Measurements from ENCODE around the gene LRRC7.
"Not testable (repeated sequence)": the region's sequence is repeated elsewhere in the genome, so short reads cannot be mapped to it uniquely, and the experiment has no call there.

Gene LRRC7

DNA sequence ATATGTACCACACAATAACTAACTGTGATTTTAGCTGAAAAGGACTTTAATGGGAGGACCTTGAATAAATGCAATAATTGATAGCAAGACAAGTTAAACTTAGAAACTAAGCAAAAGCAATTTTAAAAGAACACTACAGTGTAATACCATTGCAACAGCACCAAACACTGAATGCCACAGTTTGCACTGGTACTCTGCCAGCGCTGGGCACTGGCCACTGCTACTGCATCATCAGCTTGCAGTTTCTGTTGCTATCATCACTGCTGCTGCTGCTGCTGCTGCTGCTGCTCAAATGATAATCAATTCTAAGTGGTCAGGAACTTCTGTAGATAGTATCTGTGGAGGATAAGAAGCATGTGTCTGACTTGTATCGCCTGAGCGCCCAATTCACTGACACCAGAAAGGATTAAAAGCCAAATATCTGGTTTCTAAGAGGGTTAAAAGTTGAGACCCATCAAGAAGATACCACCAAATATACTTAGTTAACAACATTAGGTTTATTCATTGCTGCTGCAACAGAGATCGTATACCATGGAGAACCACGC is 330.8 kb downstream of the LRRC7 start:
- DNase-seq: no peak

DNA sequence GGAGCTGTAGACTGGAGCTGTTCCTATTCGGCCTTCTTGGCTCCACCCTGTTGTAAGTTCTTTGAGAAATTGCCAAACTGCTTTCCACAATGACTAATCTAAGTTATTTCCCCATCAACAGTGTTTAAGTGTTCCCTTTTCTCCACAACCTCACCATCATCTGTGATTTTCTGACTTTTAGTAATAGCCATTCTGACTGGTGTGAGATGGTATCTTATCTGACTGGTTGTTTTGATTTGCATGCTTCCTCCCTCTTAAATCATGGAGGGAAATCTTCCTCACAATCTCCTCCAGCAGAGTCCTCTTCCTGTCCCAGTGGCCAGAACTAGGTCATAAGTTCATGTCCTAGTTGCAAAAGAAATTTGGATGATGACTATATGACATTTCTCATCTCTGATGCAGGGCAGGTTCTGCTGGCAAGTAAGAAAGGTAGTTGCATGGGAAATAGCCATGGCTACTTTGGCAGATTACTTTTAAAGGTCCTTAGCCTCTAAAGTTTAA is 343.6 kb downstream of the LRRC7 start:
- DNase-seq: no peak

- no peak for DNase-seq
Observed at GRCh38 chr1:69913977-69914376, 346.3 kb downstream of the LRRC7 start.

DNA sequence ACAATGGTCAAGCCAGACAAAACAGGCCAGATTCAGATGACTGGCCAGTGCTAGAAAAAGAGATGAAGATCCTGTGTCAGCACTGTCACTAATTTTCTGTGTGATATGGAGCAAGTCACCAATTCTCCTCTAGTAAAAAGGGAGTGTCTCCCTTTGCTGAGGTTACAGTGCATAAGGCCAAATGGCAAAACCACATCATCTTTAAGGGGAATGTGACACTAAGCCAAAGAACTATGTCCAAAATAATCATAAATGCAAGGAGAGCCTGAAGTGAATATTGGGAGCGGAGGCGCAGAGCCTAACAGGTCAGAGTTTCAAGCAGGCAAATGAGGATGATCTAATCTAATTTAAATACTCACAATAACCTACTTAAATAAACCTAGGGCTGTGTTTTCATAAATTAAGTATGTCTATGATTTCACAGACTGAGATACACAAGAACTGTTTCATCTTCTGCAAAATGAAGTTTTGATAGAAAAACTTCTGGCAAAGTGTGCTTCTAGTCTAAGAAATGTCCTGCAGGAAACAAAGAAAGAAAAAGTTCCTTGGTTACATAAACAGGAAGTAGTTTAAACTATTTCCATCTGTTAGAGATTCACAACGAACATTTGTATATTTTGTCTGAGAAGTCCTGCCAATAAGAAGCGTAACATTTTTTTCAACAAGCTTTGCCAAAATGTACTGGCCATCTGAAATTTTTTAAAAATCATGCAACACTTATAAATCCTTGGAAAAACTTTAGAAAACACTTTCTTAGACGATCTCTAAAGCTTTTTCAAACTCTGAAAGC is 347.4 kb downstream of the LRRC7 start:
- no peak for DNase-seq

DNA sequence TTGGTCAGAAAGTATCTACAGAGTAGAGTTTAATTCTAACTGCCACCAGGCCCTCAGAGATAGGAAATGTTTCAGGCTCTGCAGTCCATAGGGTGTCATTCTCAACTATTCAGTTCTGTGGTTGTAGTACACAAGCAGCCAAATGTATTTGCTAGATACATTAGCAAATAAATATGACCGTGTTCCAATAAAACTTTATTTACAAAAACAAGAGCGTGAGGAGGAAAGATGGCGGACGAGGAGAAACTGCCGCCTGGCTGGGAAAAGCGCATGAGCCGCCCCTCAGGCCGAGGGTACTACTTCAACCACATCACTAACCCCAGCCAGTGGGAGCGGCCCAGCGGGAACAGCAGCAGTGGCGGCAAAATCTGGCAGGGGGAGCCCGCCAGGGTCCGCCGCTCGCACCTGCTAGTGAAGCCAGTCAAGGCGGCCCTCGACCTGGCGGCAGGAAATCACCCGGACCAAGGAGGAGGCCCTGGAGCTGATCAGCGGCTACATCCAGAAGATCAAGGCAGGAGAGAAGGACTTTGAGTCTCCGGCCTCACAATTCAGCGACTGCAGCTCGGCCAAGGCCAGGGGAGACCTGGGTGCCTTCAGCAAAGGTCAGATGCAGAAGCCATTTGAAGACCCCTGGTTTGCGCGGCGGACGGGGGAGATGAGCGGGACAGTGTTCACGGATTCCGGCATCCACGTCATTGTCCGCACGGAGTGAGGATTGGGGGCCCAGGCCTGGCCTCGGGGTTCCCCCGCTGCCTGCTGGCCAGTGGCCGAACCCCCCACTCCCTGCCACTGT is 351.6 kb downstream of the LRRC7 start:
- DNase-seq: no peak

DNA sequence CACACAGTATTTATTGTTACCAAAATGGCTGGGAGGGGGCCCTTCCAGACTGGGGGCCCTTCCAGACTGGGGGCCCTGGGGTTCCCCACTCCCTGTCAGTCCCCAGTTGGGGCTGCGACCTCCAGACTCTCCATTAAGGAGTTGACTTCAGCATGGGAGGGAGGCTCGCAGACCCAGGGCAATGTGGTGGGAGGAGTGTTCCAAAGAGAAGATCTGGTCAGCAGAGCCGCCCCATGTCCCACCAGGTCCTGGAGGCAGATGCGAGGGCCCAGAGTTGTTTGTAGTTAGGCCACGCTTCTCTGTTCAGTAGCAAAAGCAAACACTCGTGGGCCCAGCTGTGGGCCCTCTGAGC is 352.2 kb downstream of the LRRC7 start:
- DNase-seq: no peak

DNA sequence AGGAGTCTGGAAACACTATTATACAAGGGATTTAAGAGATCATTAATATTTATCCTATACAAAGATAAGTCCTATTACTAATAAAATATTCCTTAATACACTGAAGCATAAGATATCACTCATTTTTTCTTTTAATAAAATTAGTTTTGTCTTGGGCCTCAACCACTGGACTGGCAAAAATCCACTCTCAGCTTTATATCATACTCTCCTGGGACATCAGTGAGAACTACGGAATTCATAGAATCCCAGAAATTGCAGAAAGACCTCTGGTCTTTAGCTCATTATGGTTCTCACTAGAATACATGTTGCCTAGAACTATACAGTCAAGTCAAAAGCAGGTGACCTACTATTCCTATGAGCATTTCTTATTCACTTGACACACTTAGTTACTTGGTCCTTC is 352.7 kb downstream of the LRRC7 start:
- no peak for DNase-seq

DNA sequence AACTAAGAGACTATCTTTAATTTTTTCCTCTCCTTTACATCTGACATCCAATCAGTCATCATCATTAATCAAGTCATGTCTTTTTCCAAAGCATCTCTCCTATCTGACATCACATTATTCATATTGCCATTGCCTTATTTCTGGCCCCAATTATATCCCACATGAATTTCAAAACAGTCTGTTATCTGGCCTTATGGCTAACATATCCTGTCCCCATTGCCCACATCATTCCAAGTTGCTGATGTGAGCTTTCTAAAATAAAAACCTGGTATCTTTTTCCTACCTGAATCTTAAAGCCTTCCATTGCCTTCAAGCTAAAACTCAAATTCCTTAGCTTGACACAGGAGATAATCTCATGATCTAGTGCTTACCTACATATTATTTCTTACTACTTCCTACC is 353.8 kb downstream of the LRRC7 start:
- DNase-seq: no peak

DNA sequence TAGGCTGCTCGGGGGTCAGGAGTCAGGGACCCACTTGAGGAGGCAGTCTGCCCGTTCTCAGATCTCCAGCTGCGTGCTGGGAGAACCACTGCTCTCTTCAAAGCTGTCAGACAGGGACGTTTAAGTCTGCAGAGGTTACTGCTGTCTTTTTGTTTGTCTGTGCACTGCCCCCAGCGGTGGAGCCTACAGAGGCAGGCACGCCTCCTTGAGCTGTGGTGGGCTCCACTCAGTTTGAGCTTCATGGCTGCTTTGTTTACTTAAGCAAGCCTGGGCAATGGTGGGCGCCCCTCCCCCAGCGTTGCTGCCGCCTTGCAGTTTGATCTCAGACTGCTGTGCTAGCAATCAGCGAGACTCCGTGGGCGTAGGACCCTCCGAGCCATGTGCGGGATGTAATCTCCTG is 360.5 kb downstream of the LRRC7 start:
- DNase-seq: not testable (repeated sequence)

DNA sequence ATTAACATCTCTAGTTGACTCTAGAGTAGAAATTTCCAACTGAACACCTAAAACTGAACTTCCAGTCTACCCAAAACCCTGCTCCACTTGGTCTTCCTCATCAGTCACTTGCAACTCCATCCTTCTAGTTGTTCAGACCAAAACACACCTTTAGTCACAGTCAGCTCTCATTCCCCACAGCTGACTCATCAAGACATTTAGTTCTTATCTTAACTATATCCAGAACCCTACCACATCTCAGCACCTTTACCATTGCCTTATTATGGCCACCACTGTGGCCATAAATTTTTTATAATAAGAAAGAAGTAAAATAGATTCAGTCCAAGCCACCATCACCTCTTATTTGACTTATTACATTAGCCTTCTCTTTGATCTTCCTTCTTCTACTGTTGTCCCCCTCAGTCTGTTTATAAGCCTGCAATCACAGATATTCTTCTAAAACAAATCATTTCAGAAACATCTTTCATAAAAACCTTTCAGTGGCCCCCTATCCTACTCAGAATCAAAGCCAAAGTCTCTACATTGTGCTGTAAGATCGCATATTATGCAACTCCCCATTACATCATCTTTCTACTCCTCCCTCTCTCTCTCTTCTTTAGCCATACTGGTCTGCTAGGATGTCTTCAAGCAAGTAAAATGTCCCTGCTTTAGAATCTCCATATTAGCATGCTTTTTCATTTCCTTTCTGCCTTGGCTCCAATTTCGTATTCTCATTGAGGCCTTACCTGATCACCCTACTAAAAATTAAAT is 361.8 kb downstream of the LRRC7 start:
- no peak for DNase-seq

DNA sequence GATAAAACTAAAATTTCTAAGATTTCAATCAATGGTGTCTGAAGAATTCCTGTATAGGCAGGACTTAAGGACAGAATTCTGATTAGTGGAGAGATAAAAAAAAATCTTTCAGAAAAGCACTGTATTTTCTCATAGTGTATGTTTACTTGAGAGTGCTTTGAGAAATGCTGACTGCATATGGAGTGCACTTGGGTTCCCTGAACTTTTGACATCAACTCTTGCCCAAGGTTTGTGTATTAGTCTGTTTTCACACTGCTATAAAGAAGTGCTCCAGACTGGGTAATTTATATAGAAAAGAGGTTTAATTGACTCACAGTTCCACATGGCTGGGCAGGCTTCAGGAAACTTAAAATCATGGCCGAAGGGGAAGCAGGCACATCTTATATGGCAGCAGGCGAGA is 362.7 kb downstream of the LRRC7 start:
- DNase-seq: no peak

DNA sequence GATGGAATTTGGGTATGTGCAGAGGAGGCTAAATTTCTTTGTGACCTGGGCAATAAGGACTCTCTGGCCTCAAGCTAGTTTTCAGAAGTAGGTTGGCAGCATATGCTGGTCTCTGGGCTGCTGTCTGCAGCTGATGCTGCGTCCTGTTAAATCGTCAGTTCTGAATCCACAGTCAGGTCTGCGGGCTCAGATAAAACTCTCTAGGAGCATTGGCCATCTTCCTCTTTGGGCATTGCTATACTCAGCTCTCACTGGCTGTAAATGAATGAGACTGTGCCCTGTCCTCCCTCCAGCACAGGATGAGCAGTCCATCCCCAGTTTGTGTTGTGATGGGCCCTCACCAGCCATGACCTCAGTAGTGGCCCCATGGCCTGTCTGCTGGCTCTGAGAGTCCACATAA is 365.0 kb downstream of the LRRC7 start:
- no peak for DNase-seq

DNA sequence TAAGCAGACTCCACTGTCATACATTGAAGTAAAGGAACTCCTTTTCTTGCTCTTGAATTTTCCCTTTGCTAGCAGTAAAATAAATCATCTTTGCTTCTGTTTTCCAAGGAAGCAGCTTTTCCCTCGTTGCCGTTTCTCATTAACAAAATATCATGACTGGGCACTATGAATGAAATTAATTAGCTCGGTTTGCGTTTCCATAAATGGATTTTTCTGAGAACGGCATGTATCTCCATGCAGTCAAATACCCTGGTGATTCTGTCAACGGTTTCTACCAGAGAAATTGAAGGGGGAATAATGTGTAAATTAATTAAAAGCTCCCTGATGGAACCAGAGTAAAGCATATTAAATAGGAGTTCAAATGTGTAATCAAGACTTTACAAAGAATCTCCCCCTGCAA is 372.5 kb downstream of the LRRC7 start:
- no peak for DNase-seq

DNA sequence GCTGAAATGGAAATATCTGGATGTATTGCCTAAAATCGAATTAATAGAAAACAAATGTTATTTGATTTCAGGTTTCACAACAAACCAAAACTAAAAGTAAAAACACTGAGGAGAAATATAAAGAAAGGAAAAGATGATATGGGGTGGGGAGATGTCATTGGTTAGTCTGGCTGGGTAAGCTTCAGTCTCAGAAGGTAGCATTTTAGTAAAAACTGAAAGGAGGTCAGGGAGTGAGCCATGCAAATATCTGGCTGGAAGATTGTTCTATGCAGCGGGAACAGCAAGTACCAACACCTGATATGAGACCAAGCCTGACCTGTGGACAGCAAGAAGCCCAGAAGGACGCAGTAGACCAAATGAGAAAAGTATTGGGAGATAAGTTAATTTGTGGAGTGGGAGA is 373.1 kb downstream of the LRRC7 start:
- no peak for DNase-seq

DNA sequence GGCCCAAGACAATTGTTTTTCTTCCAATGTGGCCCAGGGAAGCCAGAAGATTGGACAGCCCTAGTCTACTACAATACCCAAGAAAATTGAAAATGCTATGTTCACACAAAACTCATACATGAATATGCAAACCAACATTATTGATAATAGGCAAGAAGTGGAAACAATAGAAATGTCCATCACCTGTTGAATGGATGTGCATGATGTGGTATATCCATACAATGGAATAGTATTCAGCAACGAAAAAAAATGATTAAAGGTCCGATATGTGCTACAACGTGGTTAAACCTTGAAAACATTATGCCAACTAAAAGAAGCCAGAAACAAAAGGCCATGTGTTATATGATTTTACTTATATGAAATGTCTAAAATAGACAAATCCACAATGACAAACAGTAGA is 375.3 kb downstream of the LRRC7 start:
- DNase-seq: no peak

DNA sequence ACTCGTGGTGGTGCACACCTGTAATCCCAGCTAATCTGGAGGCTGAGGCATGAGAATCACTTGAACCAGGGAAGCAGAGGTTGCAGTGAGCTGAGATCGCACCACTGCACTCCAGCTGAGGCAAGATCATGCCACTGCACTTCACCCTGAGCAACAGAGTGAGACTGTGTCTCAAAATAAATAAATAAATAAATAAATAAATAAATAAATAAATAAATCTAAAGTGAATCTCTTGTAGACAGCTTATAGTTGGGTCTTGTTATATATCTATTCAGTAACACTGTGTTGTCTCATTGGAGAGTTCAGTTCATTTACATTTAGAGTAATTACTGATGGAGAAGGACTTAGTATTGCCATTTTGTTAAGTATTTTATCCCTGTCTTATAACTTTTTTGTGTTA is 379.2 kb downstream of the LRRC7 start:
- DNase-seq: no peak

- no peak for DNase-seq
Observed at GRCh38 chr1:69947837-69948236, 380.1 kb downstream of the LRRC7 start.

GRCh38 chr1:69952676-69953075 is 385.0 kb downstream of the LRRC7 start:
- no peak for DNase-seq

DNA sequence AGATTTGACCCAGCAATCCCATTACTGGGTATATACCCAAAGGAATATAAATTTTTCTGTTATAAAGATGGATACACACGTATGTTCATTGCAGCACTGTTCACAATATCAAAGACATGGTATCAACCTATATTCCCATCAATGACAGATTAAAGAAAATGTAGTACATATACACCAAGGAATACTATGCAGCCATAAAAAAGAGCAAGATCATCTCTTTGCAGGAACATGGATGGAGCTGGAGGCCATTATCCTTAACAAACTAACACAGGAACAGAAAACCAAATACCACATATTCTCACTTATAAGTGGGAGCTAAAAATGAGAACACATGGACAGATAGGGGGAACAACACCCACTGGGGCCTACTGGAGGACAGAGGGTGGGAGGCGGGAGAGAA is 394.7 kb downstream of the LRRC7 start:
- not testable (repeated sequence) for DNase-seq

DNA sequence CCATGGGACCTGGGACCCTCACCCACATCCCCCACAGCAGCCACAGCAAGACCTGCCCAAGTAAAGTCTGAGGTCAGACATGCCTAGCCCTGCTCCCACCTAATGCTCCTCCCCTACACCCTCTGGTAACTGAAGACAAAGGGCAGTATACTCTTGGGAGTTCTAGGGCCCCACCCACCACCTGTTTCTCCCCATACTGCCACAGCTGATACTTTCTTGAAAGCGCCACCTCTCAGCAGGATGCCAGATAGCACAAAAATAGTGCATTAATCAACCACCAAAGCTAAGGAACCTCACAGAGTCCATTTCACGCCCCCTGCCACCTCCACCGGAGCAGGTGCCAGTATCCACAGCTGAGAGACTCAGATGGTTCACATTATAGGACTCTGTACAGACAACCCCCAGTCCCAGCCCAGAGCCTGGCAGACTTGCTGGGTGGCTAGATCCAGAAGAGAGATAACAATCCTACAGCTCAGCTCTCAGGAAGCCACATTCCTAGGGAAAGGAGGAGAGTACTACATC is 399.6 kb downstream of the LRRC7 start:
- no peak for DNase-seq

- no peak for DNase-seq
Observed at GRCh38 chr1:69976896-69977295, 409.2 kb downstream of the LRRC7 start.

DNA sequence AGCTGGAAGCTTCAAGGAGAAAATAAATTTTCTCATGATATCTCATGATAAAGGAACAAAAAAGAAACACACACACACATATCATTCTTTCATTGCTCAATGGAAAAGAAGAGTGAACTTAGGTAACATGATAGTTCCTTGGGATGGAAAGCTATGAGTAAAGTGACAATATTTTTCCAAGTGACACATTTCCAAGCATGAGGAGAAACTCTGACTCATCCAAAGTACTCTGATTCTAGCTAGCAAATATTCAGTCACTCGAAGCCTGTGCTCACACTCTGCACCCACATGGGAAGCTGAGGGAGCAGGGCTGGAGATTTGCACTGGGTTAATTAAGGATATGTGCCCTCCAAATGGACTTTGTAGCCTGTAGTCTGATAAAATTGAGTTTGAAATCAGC is 415.3 kb downstream of the LRRC7 start:
- DNase-seq: no peak

GRCh38 chr1:69985376-69985775 is 417.7 kb downstream of the LRRC7 start:
- DNase-seq: no peak

All from T-helper 1 cell (primary cell).